Smooth muscle cell (in vitro differentiated cells): Measurements from ENCODE around the gene NRXN3. TPM values are rescaled to one million over a fixed set of nuclear protein-coding genes. Genes with fewer than 3 reads are reported as not detected.

ENCODE experiments used
- DNase-seq: peaks from one replicate; lab custom pipeline; 2025; ENCODE audit not compliant: unreplicated experiment; lab: John Stamatoyannopoulos, UW
- H2AFZ ChIP-seq: fragments of 200-600 bp; sonication (generic); 2 replicates; pipeline ENCODE4 v1.6.0; 2016; ENCODE audit warnings: antibody characterized with exemption, low read depth, mild to moderate bottlenecking
- H3F3A ChIP-seq: fragments of 200-600 bp; sonication (generic); 2 replicates; pipeline ENCODE4 v1.6.0; 2017; ENCODE audit warnings: antibody characterized with exemption, low read depth
- H3K27ac ChIP-seq: fragments of 200-600 bp; sonication (generic); 2 replicates; pipeline ENCODE4 v1.5.1; 2016; ENCODE audit warnings: low read depth, mild to moderate bottlenecking
- H3K27me3 ChIP-seq: fragments of 200-600 bp; sonication (generic); 2 replicates; pipeline ENCODE4 v1.6.1; 2016; ENCODE audit warnings: low read depth, mild to moderate bottlenecking
- H3K36me3 ChIP-seq: fragments of 200-600 bp; sonication (generic); 2 replicates; pipeline ENCODE4 v1.5.1; 2016; ENCODE audit warnings: low read depth
- H3K4me1 ChIP-seq: fragments of 200-600 bp; sonication (generic); 2 replicates; pipeline ENCODE4 v1.5.1; 2016; ENCODE audit warnings: low read depth
- H3K4me2 ChIP-seq: fragments of 200-600 bp; sonication (generic); 2 replicates; pipeline ENCODE4 v1.6.0; 2016; ENCODE audit warnings: mild to moderate bottlenecking
- H3K4me3 ChIP-seq: fragments of 200-600 bp; sonication (generic); 2 replicates; pipeline ENCODE4 v1.5.1; 2016; ENCODE audit warnings: mild to moderate bottlenecking
- H3K79me2 ChIP-seq: fragments of 200-600 bp; sonication (generic); 2 replicates; pipeline ENCODE4 v1.6.0; 2016; ENCODE audit warnings: low read depth, mild to moderate bottlenecking
- H3K9ac ChIP-seq: fragments of 200-600 bp; sonication (generic); 2 replicates; pipeline ENCODE4 v1.6.0; 2016; ENCODE audit warnings: low read depth
- H3K9me3 ChIP-seq: fragments of 200-600 bp; sonication (generic); replicated peaks from 2 replicates; pipeline ENCODE4 v1.5.1; 2016; ENCODE audit warnings: low read depth
- H4K20me1 ChIP-seq: fragments of 200-600 bp; sonication (generic); 2 replicates; pipeline ENCODE4 v1.6.0; 2016; ENCODE audit warnings: low read depth
- WGBS: methylation state at CpG from one replicate; pipeline ENCODE4 v1.1.7; 2016; ENCODE audit warnings: low lambda C conversion rate; 5-methylcytosine and 5-hydroxymethylcytosine counted together
- polyA plus RNA-seq: library from polyadenylated mRNA; unstranded; fragments of >200 nt; fragmentation: Nextera tagmentation; extraction: Ambion mirVana; gene quantifications from 2 replicates; pipeline ENCODE4 v1.2.1, GENCODE V29; 2016
- total RNA-seq: library from RNA; depleted of rRNA; stranded (reverse); fragments of >200 nt; gene quantifications from 2 replicates; pipeline ENCODE4 v1.2.3, GENCODE V29; 2014
- TF ChIP-seq, protein P1 (sequence below): fragments of 200-600 bp; sonication (generic); IDR thresholded peaks from 2 replicates; pipeline ENCODE4 v1.5.1; 2017; ENCODE audit warnings: borderline replicate concordance, mild to moderate bottlenecking, antibody characterized with exemption; ENCODE audit not compliant: insufficient read depth, poor library complexity, severe bottlenecking

Gene NRXN3
- total and polyA plus RNA-seq, 2 experiments from 2014 or later = 1.2 to 7.0 TPM

DNA sequence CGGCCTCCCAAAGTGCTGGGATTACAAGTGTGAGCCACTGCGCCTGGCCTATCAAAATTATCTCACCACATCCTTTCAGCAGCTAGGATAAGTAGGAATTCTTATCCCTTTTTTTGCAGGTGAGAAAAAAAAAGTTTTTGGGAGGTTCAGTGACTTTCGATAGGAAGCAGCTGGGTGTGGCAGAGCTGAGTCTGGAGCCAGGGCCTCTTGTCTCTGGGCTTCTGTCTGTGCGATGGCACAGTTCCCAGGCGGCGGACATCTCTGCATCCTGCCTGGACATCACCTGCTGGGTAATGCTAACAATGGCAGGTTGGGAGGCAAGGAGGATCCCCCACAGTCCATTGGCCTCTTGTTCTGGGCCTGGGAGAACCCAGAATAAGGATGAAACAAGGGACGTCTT lies 12.5 kb downstream of the NRXN3 start:
- Histone ChIP-seq H3K4me2 (no peak overlapping the region), H3K9me3 (no peaks in the 10 kb centered on the region), H3K27ac (no peak overlapping the region), H3K36me3 (no peaks in the 10 kb centered on the region), H2AFZ (no peak overlapping the region), H3K79me2 (no peaks in the 10 kb centered on the region), H3K9ac (no peak overlapping the region), H3K4me1 (no peaks in the 10 kb centered on the region), H3K4me3 (no peak overlapping the region), H3K27me3 (no peaks in the 10 kb centered on the region), H4K20me1 (no peaks in the 10 kb centered on the region), H3F3A (no peaks in the 10 kb centered on the region)
- no peak for DNase-seq
- 80% methylated on average over 7 of the region's 7 CpGs for WGBS
- TF ChIP-seq, protein P1, sequence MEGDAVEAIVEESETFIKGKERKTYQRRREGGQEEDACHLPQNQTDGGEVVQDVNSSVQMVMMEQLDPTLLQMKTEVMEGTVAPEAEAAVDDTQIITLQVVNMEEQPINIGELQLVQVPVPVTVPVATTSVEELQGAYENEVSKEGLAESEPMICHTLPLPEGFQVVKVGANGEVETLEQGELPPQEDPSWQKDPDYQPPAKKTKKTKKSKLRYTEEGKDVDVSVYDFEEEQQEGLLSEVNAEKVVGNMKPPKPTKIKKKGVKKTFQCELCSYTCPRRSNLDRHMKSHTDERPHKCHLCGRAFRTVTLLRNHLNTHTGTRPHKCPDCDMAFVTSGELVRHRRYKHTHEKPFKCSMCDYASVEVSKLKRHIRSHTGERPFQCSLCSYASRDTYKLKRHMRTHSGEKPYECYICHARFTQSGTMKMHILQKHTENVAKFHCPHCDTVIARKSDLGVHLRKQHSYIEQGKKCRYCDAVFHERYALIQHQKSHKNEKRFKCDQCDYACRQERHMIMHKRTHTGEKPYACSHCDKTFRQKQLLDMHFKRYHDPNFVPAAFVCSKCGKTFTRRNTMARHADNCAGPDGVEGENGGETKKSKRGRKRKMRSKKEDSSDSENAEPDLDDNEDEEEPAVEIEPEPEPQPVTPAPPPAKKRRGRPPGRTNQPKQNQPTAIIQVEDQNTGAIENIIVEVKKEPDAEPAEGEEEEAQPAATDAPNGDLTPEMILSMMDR = no peak

DNA sequence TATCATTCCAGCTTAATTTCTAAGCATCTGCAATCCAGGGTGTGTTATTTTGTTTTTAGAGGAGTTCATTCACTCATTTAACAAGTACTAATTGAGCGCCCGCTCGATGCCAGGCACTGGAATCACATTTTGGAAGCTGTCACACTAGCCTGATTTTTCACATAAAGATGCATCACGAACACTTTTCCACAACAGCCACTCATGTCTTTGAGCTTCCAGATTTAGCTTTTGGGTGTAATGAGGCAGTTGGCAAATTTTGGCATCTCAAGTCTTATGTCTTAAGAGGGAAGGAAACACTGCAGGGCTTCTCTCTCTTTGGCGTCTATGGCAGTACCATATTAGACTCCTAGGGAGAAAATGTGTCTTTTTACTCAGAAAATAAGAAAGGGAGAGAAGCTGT lies 14.0 kb downstream of the NRXN3 start:
- TF ChIP-seq, protein P1 = no peak
- 92% methylated on average over 5 of the region's 5 CpGs for WGBS
- Histone ChIP-seq H3K4me3 (no peak overlapping the region), H3K27ac (no peak overlapping the region), H3K27me3 (no peaks in the 10 kb centered on the region), H3K79me2 (no peaks in the 10 kb centered on the region), H3K9ac (no peak overlapping the region), H4K20me1 (no peaks in the 10 kb centered on the region), H3K36me3 (no peaks in the 10 kb centered on the region), H2AFZ (no peak overlapping the region), H3K4me1 (no peaks in the 10 kb centered on the region), H3K9me3 (no peaks in the 10 kb centered on the region), H3K4me2 (no peak overlapping the region), H3F3A (no peaks in the 10 kb centered on the region)
- DNase-seq = no peak

DNA sequence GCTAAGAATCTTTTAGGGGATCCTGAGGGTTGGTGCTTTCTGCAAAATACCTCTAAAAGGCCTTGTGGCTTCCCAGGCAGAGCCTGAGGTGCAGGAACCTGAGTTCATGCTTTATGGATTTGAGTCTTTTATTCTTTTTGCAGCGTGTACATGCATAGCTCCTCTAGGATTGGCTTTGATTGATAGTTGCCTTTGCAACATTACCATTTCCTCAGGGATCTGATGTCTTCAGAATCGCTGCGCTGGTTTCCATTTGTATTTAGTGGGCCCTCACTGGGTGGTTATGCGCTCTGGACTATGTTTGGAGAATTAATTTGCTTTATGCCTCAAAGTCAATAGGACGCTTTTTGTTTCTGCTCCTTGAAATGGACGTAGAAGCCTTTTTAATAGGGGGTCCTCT lies 16.1 kb downstream of the NRXN3 start:
- H3K27me3 ChIP-seq = no peaks in the 10 kb centered on the region
- H3K4me2 ChIP-seq = no peak overlapping the region
- H3K9ac ChIP-seq = no peak overlapping the region
- TF ChIP-seq, protein P1 = no peak
- no peak overlapping the region for H2AFZ ChIP-seq
- no peaks in the 10 kb centered on the region for H3F3A ChIP-seq
- H4K20me1 ChIP-seq = no peaks in the 10 kb centered on the region
- 93% methylated on average over 6 of the region's 6 CpGs for WGBS
- no peaks in the 10 kb centered on the region for H3K4me1 ChIP-seq
- H3K36me3 ChIP-seq = no peaks in the 10 kb centered on the region
- H3K79me2 ChIP-seq = no peaks in the 10 kb centered on the region
- no peak for DNase-seq
- no peaks in the 10 kb centered on the region for H3K9me3 ChIP-seq
- H3K4me3 ChIP-seq = no peak overlapping the region
- no peak overlapping the region for H3K27ac ChIP-seq

DNA sequence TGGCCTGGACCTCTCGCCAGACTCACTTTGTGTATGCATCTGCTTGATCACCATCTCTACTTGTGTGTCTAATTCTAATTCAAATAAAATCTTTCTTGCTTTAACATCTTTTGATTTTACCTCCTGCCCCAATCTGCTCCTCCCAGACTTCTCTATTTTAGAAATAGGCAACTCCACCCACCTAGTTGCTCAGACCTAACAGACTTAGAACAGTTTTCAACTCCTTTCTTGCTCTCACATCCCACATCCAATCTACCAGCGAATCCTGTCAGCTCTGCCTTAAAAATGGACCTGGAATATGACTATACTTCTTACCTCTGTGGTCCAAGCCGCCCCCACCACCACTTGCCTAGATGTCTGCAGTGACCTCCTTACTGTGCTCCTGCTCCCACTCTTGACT lies 18.7 kb downstream of the NRXN3 start:
- no peaks in the 10 kb centered on the region for H4K20me1 ChIP-seq
- H3K9ac ChIP-seq = no peak overlapping the region
- DNase-seq = no peak
- H3K79me2 ChIP-seq = no peaks in the 10 kb centered on the region
- TF ChIP-seq, protein P1 = no peak
- H3K27ac ChIP-seq = no peak overlapping the region
- no peaks in the 10 kb centered on the region for H3K4me1 ChIP-seq
- H3K4me2 ChIP-seq = no peak overlapping the region
- no peaks in the 10 kb centered on the region for H3K9me3 ChIP-seq
- H3K36me3 ChIP-seq = no peaks in the 10 kb centered on the region
- no peaks in the 10 kb centered on the region for H3F3A ChIP-seq
- H3K4me3 ChIP-seq = no peak overlapping the region
- H2AFZ ChIP-seq = no peak overlapping the region
- 93% methylated on average over 3 of the region's 3 CpGs for WGBS
- no peaks in the 10 kb centered on the region for H3K27me3 ChIP-seq
